HepG2 (cell line): ENCODE measurements around the gene PHF21B. TPM values are rescaled to one million over a fixed set of nuclear protein-coding genes. Genes with fewer than 3 reads are reported as not detected.

Experiments
- ATAC-seq: fragments of 200-7000 bp; cut with Tn5 transposase; 3 replicates; pipeline ENCODE4 v1.9.1; 2020; ENCODE audit warnings: mild to moderate bottlenecking, moderate library complexity
- BruUV-seq: library from RNA; stranded (reverse); fragments of 400-500 nt; replicated peaks from 2 replicates; lab custom pipeline; 2021; lab: Mats Ljungman, UMichigan
- CTCF ChIA-PET: fragments of 300-600 bp; formaldehyde crosslinking; extraction: SDS; loops from one replicate; lab custom pipeline; 2021; ENCODE audit warnings: low total read pairs, inconsistent platforms, low intra/inter-chr PET ratio; lab: Yijun Ruan, JAX
- POLR2A ChIA-PET: fragments of 350-600 bp; sonication (Branson Sonifier 250); formaldehyde crosslinking; loops from one replicate; lab custom pipeline; 2020; ENCODE audit warnings: antibody characterized with exemption, inconsistent platforms; lab: Yijun Ruan, JAX
- DNase-seq: peaks from one replicate; pipeline ENCODE4 v3.0.0-alpha.2; 2015; ENCODE audit warnings: low spot score
- FAIRE-seq: peaks from 3 replicates; lab custom pipeline; 2011; peaks lifted over from hg19 to GRCh38; lab: Jason Lieb, UNC
- H2AFZ ChIP-seq: one replicate; pipeline ENCODE4 v1.6.1; 2011; ENCODE audit warnings: low read length, inconsistent platforms
- H3K27ac ChIP-seq: fragments of 300-600 bp; 3 replicates; pipeline ENCODE4 v1.8.0; 2011; ENCODE audit warnings: mixed run types, mild to moderate bottlenecking, mixed read lengths, low read length, inconsistent platforms; ENCODE audit not compliant: insufficient read depth; ENCODE audit errors: extremely low read length
- H3K27me3 ChIP-seq, 2 experiments: fragments of 200-600 bp in 1 of 2; 2 replicates in 1 of 2; 3 replicates in 1 of 2; pipeline versions ENCODE4 v1.6.0 to v1.8.0; 2011; ENCODE audit warnings: low read length in 2 of 2, mild to moderate bottlenecking in 2 of 2, moderate library complexity in 2 of 2, inconsistent platforms in 1 of 2; ENCODE audit not compliant: insufficient read depth in 2 of 2, control insufficient read depth in 1 of 2
- H3K36me3 ChIP-seq, 2 experiments: fragments of 200-600 bp in 1 of 2; replicated peaks in 1 of 2; 2 replicates in 1 of 2; 3 replicates in 1 of 2; pipeline versions ENCODE4 v1.5.1 to v1.8.0; 2011; ENCODE audit warnings: low read length in 2 of 2, inconsistent platforms in 1 of 2; ENCODE audit not compliant: insufficient read depth in 2 of 2, control insufficient read depth in 1 of 2
- H3K4me1 ChIP-seq: 2 replicates; pipeline ENCODE4 v1.5.1; 2012; ENCODE audit warnings: low read length, inconsistent platforms; ENCODE audit not compliant: insufficient read depth
- H3K4me2 ChIP-seq: 2 replicates; pipeline ENCODE4 v1.6.0; 2011; ENCODE audit warnings: low read depth, low read length, inconsistent platforms
- H3K4me3 ChIP-seq, 3 experiments: fragments of 200-600 bp in 1 of 3; sonication (generic), shearing (Covaris generic) in 1 of 3; replicated peaks in 1 of 3; 2 replicates each; pipeline ENCODE4 v1.5.1; 2011 to 2016; ENCODE audit warnings: low read length in 3 of 3, inconsistent platforms in 2 of 3, low read depth in 2 of 3, mild to moderate bottlenecking in 2 of 3, control low read depth in 1 of 3, mixed read lengths in 1 of 3; ENCODE audit not compliant: insufficient read depth in 1 of 3
- H3K79me2 ChIP-seq: one replicate; pipeline ENCODE4 v1.6.1; 2011; ENCODE audit warnings: low read length, inconsistent platforms; ENCODE audit not compliant: insufficient read depth
- H3K9ac ChIP-seq: 2 replicates; pipeline ENCODE4 v1.6.0; 2011; ENCODE audit warnings: mild to moderate bottlenecking, low read depth, low read length, inconsistent platforms; ENCODE audit not compliant: insufficient read depth
- H3K9me3 ChIP-seq: 2 replicates; pipeline ENCODE4 v1.5.1; 2012; ENCODE audit warnings: mild to moderate bottlenecking, low read length
- H4K20me1 ChIP-seq: 2 replicates; pipeline ENCODE4 v1.6.0; 2011; ENCODE audit warnings: inconsistent platforms, mild to moderate bottlenecking, low read length, moderate library complexity; ENCODE audit not compliant: insufficient read depth
- ARID5B ChIP-seq: IDR thresholded peaks from 2 replicates; pipeline ENCODE4 v1.4.0; 2020; ENCODE audit warnings: mild to moderate bottlenecking, missing genetic modification reagents
- CEBPB ChIP-seq: IDR thresholded peaks from 2 replicates; pipeline ENCODE4 v1.6.1; 2011; ENCODE audit warnings: low read depth, low read length, improper control_type of control experiment, borderline replicate concordance
- MTF2 ChIP-seq: sonication (generic); formaldehyde crosslinking; IDR thresholded peaks from 2 replicates; pipeline ENCODE4 v1.5.0; 2020; ENCODE audit warnings: missing genetic modification reagents, borderline replicate concordance
- NR2F2 ChIP-seq: IDR thresholded peaks from 2 replicates; pipeline ENCODE4 v1.6.1; 2012; ENCODE audit warnings: low read depth, inconsistent platforms, borderline replicate concordance
- RORA ChIP-seq: sonication (generic); formaldehyde crosslinking; IDR thresholded peaks from 2 replicates; pipeline ENCODE4 v1.5.0; 2020; ENCODE audit warnings: mild to moderate bottlenecking, missing genetic modification reagents, moderate library complexity
- RXRB ChIP-seq: IDR thresholded peaks from 2 replicates; pipeline ENCODE4 v1.6.1; 2016; ENCODE audit warnings: borderline replicate concordance, missing genetic modification reagents, missing compliant biosample characterization
- SP1 ChIP-seq, 2 experiments: fragments of 450-650 bp in 1 of 2; sonication (generic) in 1 of 2; formaldehyde crosslinking in 1 of 2; IDR thresholded peaks; 2 replicates each; pipeline versions ENCODE4 v1.4.0 to v1.6.1; 2016 to 2020; ENCODE audit warnings: missing genetic modification reagents in 1 of 2
- TBX2 ChIP-seq: sonication (generic); formaldehyde crosslinking; IDR thresholded peaks from 2 replicates; pipeline ENCODE4 v1.5.0; 2020; ENCODE audit warnings: missing genetic modification reagents, mild to moderate bottlenecking, borderline replicate concordance
- THAP11 ChIP-seq: IDR thresholded peaks from 2 replicates; pipeline ENCODE4 v1.6.1; 2016; ENCODE audit warnings: missing biosample characterization, missing genetic modification reagents
- TOE1 ChIP-seq: sonication (generic); formaldehyde crosslinking; IDR thresholded peaks from 2 replicates; pipeline ENCODE4 v1.4.0; 2020; ENCODE audit warnings: mild to moderate bottlenecking, missing genetic modification reagents
- ZNF124 ChIP-seq: sonication (generic); formaldehyde crosslinking; IDR thresholded peaks from 2 replicates; pipeline ENCODE4 v1.4.0; 2020; ENCODE audit warnings: missing genetic modification reagents
- ZNF788 ChIP-seq: sonication (generic); formaldehyde crosslinking; IDR thresholded peaks from 2 replicates; pipeline ENCODE4 v1.5.0; 2020; ENCODE audit warnings: mild to moderate bottlenecking, missing genetic modification reagents, borderline replicate concordance
- ZSCAN22 ChIP-seq: sonication (generic); formaldehyde crosslinking; IDR thresholded peaks from 2 replicates; pipeline ENCODE4 v1.4.0; 2020; ENCODE audit warnings: mild to moderate bottlenecking, missing genetic modification reagents
- WGBS: methylation state at CpG from one replicate; pipeline ENCODE4 v1.1.6; 2017; ENCODE audit warnings: low lambda C conversion rate; 5-methylcytosine and 5-hydroxymethylcytosine counted together
- in situ Hi-C: cut with HindIII; loops from 2 replicates; pipeline ENCODE4 v1.10.0; 2017; ENCODE audit warnings: low pct_unique_long_range_greater_than_20kb; ENCODE audit not compliant: extremely low pct_ligation_motif_present
- intact Hi-C: fragments of 100-400 bp; cut with micrococcal nuclease; formaldehyde crosslinking; loops from one replicate; pipeline ENCODE4 v1.10.0; 2022; ENCODE audit not compliant: unreplicated experiment
- polyA plus RNA-seq, 8 experiments: library from polyadenylated mRNA; depleted of rRNA in 3 of 8; stranded (reverse) in 7 of 8; unstranded in 1 of 8; fragments of >200 nt; fragmentation: Illumina TruSeq in 4 of 8; extraction: Trizol in 4 of 8; gene quantifications; 2 replicates each; pipeline versions ENCODE4 v1.2.1 to v1.2.3, GENCODE V29; 2011 to 2016; ENCODE audit warnings: low read depth in 4 of 8, missing spikeins in 1 of 8, mixed read lengths in 1 of 8; ENCODE audit not compliant: insufficient read depth in 1 of 8
- total RNA-seq, 5 experiments: library from RNA; depleted of rRNA; stranded (reverse); fragments of >200 nt; fragmentation: Illumina TruSeq; extraction: Trizol; gene quantifications; 2 replicates each; pipeline ENCODE4 v1.2.3, GENCODE V29; 2016; ENCODE audit warnings: low read depth in 1 of 5
- TF ChIP-seq, protein P1 (sequence below): sonication (generic); formaldehyde crosslinking; IDR thresholded peaks from 2 replicates; pipeline ENCODE4 v1.9.0; 2022; ENCODE audit warnings: low read depth, missing genetic modification reagents

PHF21B gene
- total and polyA plus RNA-seq, 2 of the 13 experiments (the other 11 are each of a cell fraction or from before 2014, with no cell fraction given) = not detected

- H3K9ac ChIP-seq = no peak overlapping the region
- no peak for TF ChIP-seq ARID5B
- no peak for TF ChIP-seq MTF2 (CRISPR knock-in tag)
- TF ChIP-seq ZNF124 (CRISPR knock-in tag) = no peak
- TF ChIP-seq TOE1 (CRISPR knock-in tag) = no peak
- no peak for TF ChIP-seq RORA (CRISPR knock-in tag)
- TF ChIP-seq RXRB (CRISPR knock-in tag) = no peak
- no peak for TF ChIP-seq THAP11 (CRISPR knock-in tag)
- no peak for TF ChIP-seq TBX2 (CRISPR knock-in tag)
- TF ChIP-seq CEBPB = no peak
- no peak for TF ChIP-seq ZNF788 (CRISPR knock-in tag)
- TF ChIP-seq SP1 (IDR thresholded peaks at IDR 0.05) = no peak
- no peak for TF ChIP-seq SP1 (CRISPR knock-in tag; IDR thresholded peaks at IDR 0.05)
- no peak for TF ChIP-seq ZSCAN22 (CRISPR knock-in tag)
- no peak for TF ChIP-seq NR2F2
- TF ChIP-seq, protein P1, sequence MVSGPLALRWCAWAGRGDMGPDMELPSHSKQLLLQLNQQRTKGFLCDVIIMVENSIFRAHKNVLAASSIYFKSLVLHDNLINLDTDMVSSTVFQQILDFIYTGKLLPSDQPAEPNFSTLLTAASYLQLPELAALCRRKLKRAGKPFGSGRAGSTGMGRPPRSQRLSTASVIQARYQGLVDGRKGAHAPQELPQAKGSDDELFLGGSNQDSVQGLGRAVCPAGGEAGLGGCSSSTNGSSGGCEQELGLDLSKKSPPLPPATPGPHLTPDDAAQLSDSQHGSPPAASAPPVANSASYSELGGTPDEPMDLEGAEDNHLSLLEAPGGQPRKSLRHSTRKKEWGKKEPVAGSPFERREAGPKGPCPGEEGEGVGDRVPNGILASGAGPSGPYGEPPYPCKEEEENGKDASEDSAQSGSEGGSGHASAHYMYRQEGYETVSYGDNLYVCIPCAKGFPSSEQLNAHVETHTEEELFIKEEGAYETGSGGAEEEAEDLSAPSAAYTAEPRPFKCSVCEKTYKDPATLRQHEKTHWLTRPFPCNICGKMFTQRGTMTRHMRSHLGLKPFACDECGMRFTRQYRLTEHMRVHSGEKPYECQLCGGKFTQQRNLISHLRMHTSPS (CRISPR knock-in tag) = no peak
- TF ChIP-seq, all 625 proteins: peak for 0
- intact Hi-C loops (no loop called here), in situ Hi-C loops (no loop called here)
- no TSS peak for BruUV-seq
- FAIRE-seq = no peak
- H3K27ac ChIP-seq = no peak overlapping the region
- peaks cover 10 to 61% of the 10 kb centered on the region in 2 experiments; a peak in 3 of 5 replicates for H3K27me3 ChIP-seq
- no peaks in the 10 kb centered on the region for H3K4me1 ChIP-seq
- no peak for ATAC-seq
- H3K4me3 ChIP-seq = no peak overlapping the region
- ChIA-PET POLR2A (no interaction called here), CTCF (no interaction called here)
- WGBS = 0% methylated on average over 3 of the region's 11 CpGs
- no peaks in the 10 kb centered on the region for H4K20me1 ChIP-seq
- no peak for DNase-seq
- no peaks in the 10 kb centered on the region for H3K36me3 ChIP-seq
- H2AFZ ChIP-seq = no peak overlapping the region
- no peaks in the 10 kb centered on the region for H3K9me3 ChIP-seq
- H3K79me2 ChIP-seq = no peaks in the 10 kb centered on the region
- no peak overlapping the region for H3K4me2 ChIP-seq
These were observed 62.8 kb downstream of the PHF21B start for GRCh38 chr22:44947049-44947448.
